OCI-LY7 (cell line): ENCODE data around the gene TXNL1. TPM values are rescaled to one million over a fixed set of nuclear protein-coding genes. Genes with fewer than 3 reads are reported as not detected.

Source experiments
- BruUV-seq: library from RNA; stranded (reverse); fragments of 400-500 nt; replicated peaks from 2 replicates; lab custom pipeline; 2021; lab: Mats Ljungman, UMichigan
- CTCF ChIA-PET: fragments of 300-600 bp; sonication (Branson Sonifier 250); formaldehyde crosslinking; loops from one replicate; lab custom pipeline; 2022; ENCODE audit warnings: antibody characterized with exemption; ENCODE audit not compliant: unreplicated experiment; lab: Charles Lee
- POLR2A ChIA-PET: fragments of 300-600 bp; sonication (Branson Sonifier 250); formaldehyde crosslinking; loops from one replicate; lab custom pipeline; 2022; ENCODE audit warnings: antibody characterized with exemption; lab: Charles Lee
- DNase-seq: peaks from one replicate; pipeline ENCODE4 v3.0.0-alpha.2; 2015; ENCODE audit warnings: low spot score
- H2AFZ ChIP-seq: fragments of 200-600 bp; sonication (generic), shearing (Covaris generic); 2 replicates; pipeline ENCODE4 v1.6.1; 2014; ENCODE audit warnings: mild to moderate bottlenecking, antibody characterized with exemption, low read length, moderate library complexity
- H3K27ac ChIP-seq: fragments of 200-600 bp; sonication (generic); 2 replicates; pipeline ENCODE4 v1.5.1; 2014; ENCODE audit warnings: mixed run types, low read depth, mild to moderate bottlenecking, moderate library complexity, low read length, inconsistent platforms; ENCODE audit not compliant: poor library complexity, severe bottlenecking
- H3K36me3 ChIP-seq: fragments of 200-600 bp; sonication (generic); 2 replicates; pipeline ENCODE4 v1.6.1; 2014; ENCODE audit warnings: mild to moderate bottlenecking, antibody characterized with exemption, low read length, moderate library complexity, mixed read lengths; ENCODE audit not compliant: insufficient read depth
- H3K4me1 ChIP-seq: fragments of 200-600 bp; sonication (generic); 2 replicates; pipeline ENCODE4 v1.5.1; 2014; ENCODE audit warnings: mild to moderate bottlenecking, low read length; ENCODE audit not compliant: insufficient read depth, poor library complexity, severe bottlenecking
- H3K4me2 ChIP-seq: fragments of 200-600 bp; sonication (generic); 2 replicates; pipeline ENCODE4 v1.6.1; 2014; ENCODE audit warnings: mild to moderate bottlenecking, low read length
- H3K4me3 ChIP-seq: fragments of 200-600 bp; sonication (generic); 2 replicates; pipeline ENCODE4 v1.5.1; 2014; ENCODE audit warnings: mild to moderate bottlenecking, low read depth, low read length; ENCODE audit not compliant: poor library complexity, severe bottlenecking
- H3K79me2 ChIP-seq: fragments of 200-600 bp; sonication (generic); 2 replicates; pipeline ENCODE4 v1.6.1; 2016; ENCODE audit warnings: low read depth, mild to moderate bottlenecking, low read length, moderate library complexity, mixed read lengths; ENCODE audit not compliant: insufficient read depth
- H3K9me2 ChIP-seq: fragments of 200-600 bp; sonication (generic); 2 replicates; pipeline ENCODE4 v1.6.1; 2016; ENCODE audit warnings: mild to moderate bottlenecking, low read length, mixed read lengths; ENCODE audit not compliant: insufficient read depth
- H3K9me3 ChIP-seq: fragments of 200-600 bp; sonication (generic); 2 replicates; pipeline ENCODE4 v1.6.1; 2014; ENCODE audit warnings: mild to moderate bottlenecking, mixed run types, low read length, mixed read lengths
- H4K20me1 ChIP-seq: fragments of 200-600 bp; sonication (generic); 2 replicates; pipeline ENCODE4 v1.6.1; 2014; ENCODE audit warnings: mild to moderate bottlenecking, antibody characterized with exemption, low read length, moderate library complexity, mixed read lengths; ENCODE audit not compliant: insufficient read depth
- CTCF ChIP-seq: fragments of 200-600 bp; sonication (generic); conservative IDR thresholded peaks from 2 replicates; pipeline ENCODE4 v1.5.1; 2014; ENCODE audit warnings: mild to moderate bottlenecking, antibody characterized with exemption, low read length, moderate library complexity, mixed read lengths
- EZH2phosphoT487 ChIP-seq: fragments of 200-600 bp; sonication (generic); IDR thresholded peaks from 2 replicates; pipeline ENCODE4 v1.6.1; 2018; ENCODE audit warnings: low read depth, borderline replicate concordance, mild to moderate bottlenecking, mixed run types, antibody characterized with exemption, low read length, moderate library complexity, mixed read lengths
- intact Hi-C: fragments of 100-400 bp; cut with micrococcal nuclease; formaldehyde crosslinking; loops from one replicate; pipeline ENCODE4 v1.10.0; 2022; ENCODE audit not compliant: unreplicated experiment
- total RNA-seq, 2 experiments: library from RNA; depleted of rRNA in 1 of 2; stranded (reverse); fragments of >200 nt in 1 of 2; shearing (Covaris generic) in 1 of 2; gene quantifications; 2 replicates each; pipeline ENCODE4 v1.2.3, GENCODE V29; 2014 to 2022

TXNL1 gene
- total RNA-seq, 2 experiments from 2014 or later: 13.9 to 42.5 TPM

DNA sequence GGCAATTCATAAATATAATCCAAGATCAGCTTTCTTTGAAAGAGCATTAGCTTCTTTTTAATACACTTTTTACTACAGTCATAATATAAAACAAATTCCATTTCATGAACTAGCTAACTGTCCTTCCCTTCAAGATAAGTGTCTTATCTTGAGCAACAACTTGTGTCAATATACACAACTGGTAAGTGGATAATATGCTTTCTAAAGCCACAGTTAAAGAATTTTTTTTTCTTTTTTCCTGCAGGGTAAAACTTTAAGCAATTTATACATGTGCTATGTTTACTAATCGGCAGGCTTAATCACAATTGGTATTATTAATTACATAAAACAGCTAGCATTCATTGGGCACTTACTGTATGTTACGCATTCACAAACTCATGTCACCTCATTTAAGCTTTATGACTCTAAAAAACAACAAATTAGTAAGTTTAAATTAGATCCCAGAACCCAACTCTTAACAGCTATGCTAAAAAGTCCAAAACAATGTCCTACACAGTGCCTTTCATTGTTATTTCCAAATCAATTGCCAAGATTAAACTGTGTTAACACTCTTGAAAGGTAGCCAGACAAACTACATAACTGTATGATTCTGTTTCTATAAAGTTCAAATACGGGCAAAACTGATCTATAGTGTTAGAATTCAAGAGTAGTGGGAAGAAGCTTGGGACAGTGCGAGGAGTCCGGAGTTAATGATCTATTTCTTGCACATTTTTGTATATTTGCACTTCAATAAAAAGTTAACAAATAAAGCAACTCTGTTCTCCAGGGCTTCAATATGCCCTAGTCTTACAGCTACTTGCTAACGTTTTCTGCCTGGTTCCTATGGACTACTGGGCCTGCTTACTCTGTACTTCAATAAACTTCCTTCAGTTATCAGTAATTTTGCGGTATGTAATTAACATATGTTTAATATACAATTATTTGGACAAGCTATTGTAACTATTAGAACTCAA lies 6.0 kb downstream of the TXNL1 start:
- Histone ChIP-seq H3K4me1 (peaks cover 9% of the 10 kb centered on the region), H3K4me3 (no peak overlapping the region), H3K4me2 (no peak overlapping the region), H3K36me3 (peaks cover 40% of the 10 kb centered on the region), H4K20me1 (no peaks in the 10 kb centered on the region), H2AFZ (no peak overlapping the region), H3K27ac (no peak overlapping the region), H3K9me2 (no peaks in the 10 kb centered on the region), H3K79me2 (peaks cover 97% of the 10 kb centered on the region), H3K9me3 (no peaks in the 10 kb centered on the region)
- BruUV-seq: no TSS peak
- intact Hi-C loops: no loop called here
- CTCF ChIA-PET: no interaction called here
- DNase-seq: no peak
- no peak for TF ChIP-seq CTCF
- no peak for TF ChIP-seq EZH2phosphoT487
- POLR2A ChIA-PET: interaction anchor here (0.5 to 0.6 kb wide), 2 partner anchors 70 to 658 kb away, joined by 3 to 5 read pairs; no protein-coding TSS in a partner anchor

DNA sequence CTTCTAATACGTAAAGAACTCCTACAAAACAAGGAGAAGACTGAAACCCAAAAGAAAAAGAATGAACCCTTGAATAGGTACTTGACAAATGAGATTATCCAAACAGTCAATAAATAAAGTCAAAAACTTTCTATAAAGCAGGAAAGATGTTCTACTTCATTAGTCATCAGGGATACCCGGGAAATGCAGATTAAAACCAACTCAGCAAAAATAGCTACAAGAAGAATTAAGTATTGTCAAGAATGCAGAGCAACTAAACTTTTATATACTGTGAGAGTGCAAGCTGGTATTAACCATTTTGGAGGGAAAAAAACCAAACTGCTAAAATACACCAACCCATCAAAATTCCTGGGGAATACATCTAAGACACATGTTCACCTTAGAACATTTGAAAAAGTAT lies 10.4 kb downstream of the TXNL1 start:
- BruUV-seq: no TSS peak
- intact Hi-C loops: no loop called here
- Histone ChIP-seq H2AFZ (no peak overlapping the region), H4K20me1 (no peaks in the 10 kb centered on the region), H3K9me3 (no peaks in the 10 kb centered on the region), H3K9me2 (no peaks in the 10 kb centered on the region), H3K4me1 (no peaks in the 10 kb centered on the region), H3K36me3 (peaks cover 46% of the 10 kb centered on the region), H3K4me2 (no peak overlapping the region), H3K4me3 (no peak overlapping the region), H3K27ac (no peak overlapping the region), H3K79me2 (peaks cover 73% of the 10 kb centered on the region)
- no peak for TF ChIP-seq EZH2phosphoT487
- no peak for TF ChIP-seq CTCF
- no peak for DNase-seq
- CTCF ChIA-PET: no interaction called here
- POLR2A ChIA-PET: no interaction called here
